Fibroblast of the aortic adventitia (primary cell): ENCODE measurements around the gene RBM12. TPM values are rescaled to one million over a fixed set of nuclear protein-coding genes. Genes with fewer than 3 reads are reported as not detected.
"Not testable (repeated sequence)": the region's sequence is repeated elsewhere in the genome, so short reads cannot be mapped to it uniquely, and the experiment has no call there.

ENCODE experiments used
- DNase-seq: peaks from one replicate; pipeline ENCODE4 v3.0.0-alpha.2; 2010; ENCODE audit warnings: low read depth
- H3K4me3 ChIP-seq: 2 replicates; pipeline ENCODE4 v1.5.1; 2011; ENCODE audit warnings: low read depth, mild to moderate bottlenecking, control low read depth, low read length, moderate library complexity
- total RNA-seq: library from RNA; depleted of rRNA; stranded (reverse); fragments of >200 nt; gene quantifications from 2 replicates; pipeline ENCODE4 v1.2.3, GENCODE V29; 2012; ENCODE audit warnings: low replicate concordance
- TF ChIP-seq, protein P1 (sequence below): IDR thresholded peaks from 2 replicates; pipeline ENCODE4 v1.5.1; 2011; ENCODE audit warnings: mild to moderate bottlenecking, low read length, control low read depth, inconsistent platforms; ENCODE audit not compliant: insufficient read depth

The RBM12 gene
- 49.0 and 65.4 TPM in 2 replicates for total RNA-seq

DNA sequence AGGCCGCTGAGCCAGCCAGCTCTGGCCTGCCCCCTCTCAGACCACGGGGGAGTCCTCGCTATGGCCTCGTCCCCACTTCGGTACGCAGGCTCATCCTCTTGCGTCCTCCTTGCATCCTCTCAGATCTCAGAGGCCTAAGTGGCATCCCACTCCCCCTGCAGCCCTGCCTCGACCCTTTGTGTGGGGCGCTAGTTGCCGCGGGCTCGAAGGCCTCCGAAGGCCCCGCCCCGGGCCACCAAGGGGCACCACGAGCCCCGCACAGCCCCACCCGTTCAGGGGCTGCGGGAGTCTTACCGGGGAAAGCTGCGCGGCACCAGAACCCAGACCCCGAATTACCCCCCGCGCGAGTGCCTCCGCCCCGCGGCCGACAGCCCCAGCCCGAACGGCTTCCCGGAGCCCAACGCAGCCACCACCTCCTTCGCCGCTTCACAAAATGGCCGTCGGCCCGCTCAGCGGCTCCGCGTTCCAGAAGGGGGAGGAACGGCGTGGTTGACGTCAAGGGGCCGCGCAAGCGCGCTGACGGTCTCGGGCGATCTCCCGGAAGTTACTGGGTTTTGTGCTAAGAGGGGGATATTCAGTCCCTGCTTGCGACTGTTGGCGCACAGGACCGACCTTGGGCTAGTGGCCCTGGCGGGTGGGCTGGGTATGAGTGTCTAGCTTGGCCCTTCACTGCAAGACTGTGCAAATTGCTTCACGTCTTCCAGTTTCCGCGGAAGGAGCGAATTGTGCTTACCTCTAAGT, at the start of gene RBM12, which contains the start of gene CPNE1:
Gene RBM12, minus strand, starts transcription at position 435 of the 741 bp plus-strand sequence. CDS start 9,578 bp downstream, outside the sequence.
Gene CPNE1, minus strand, starts transcription at position 435 of the 741 bp plus-strand sequence. CDS start 31,977 bp downstream, outside the sequence.
- peak within 1 kb of the TSS; percentile 99 for H3K4me3 ChIP-seq
- DNase-seq: peak; percentile 93
- TF ChIP-seq, protein P1, sequence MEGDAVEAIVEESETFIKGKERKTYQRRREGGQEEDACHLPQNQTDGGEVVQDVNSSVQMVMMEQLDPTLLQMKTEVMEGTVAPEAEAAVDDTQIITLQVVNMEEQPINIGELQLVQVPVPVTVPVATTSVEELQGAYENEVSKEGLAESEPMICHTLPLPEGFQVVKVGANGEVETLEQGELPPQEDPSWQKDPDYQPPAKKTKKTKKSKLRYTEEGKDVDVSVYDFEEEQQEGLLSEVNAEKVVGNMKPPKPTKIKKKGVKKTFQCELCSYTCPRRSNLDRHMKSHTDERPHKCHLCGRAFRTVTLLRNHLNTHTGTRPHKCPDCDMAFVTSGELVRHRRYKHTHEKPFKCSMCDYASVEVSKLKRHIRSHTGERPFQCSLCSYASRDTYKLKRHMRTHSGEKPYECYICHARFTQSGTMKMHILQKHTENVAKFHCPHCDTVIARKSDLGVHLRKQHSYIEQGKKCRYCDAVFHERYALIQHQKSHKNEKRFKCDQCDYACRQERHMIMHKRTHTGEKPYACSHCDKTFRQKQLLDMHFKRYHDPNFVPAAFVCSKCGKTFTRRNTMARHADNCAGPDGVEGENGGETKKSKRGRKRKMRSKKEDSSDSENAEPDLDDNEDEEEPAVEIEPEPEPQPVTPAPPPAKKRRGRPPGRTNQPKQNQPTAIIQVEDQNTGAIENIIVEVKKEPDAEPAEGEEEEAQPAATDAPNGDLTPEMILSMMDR: no peak

GRCh38 chr20:35714127-35714526, 49.4 kb upstream of the RBM12 start:
- DNase-seq: no peak
- H3K4me3 ChIP-seq: no peak overlapping the region
- TF ChIP-seq, protein P1: no peak

GRCh38 chr20:35713120-35713519, 48.4 kb upstream of the RBM12 start:
- not testable (repeated sequence) for DNase-seq, H3K4me3 ChIP-seq

GRCh38 chr20:35711588-35712209, 47.0 kb upstream of the RBM12 start:
- no peak overlapping the region for H3K4me3 ChIP-seq
- TF ChIP-seq, protein P1: no peak
- DNase-seq: no peak

GRCh38 chr20:35710884-35711587, 46.3 kb upstream of the RBM12 start:
- TF ChIP-seq, protein P1: no peak
- H3K4me3 ChIP-seq: no peak overlapping the region
- no peak for DNase-seq

- H3K4me3 ChIP-seq: no peak overlapping the region
- DNase-seq: no peak
- TF ChIP-seq, protein P1: no peak
Observed at GRCh38 chr20:35710039-35710438, 45.3 kb upstream of the RBM12 start.

DNA sequence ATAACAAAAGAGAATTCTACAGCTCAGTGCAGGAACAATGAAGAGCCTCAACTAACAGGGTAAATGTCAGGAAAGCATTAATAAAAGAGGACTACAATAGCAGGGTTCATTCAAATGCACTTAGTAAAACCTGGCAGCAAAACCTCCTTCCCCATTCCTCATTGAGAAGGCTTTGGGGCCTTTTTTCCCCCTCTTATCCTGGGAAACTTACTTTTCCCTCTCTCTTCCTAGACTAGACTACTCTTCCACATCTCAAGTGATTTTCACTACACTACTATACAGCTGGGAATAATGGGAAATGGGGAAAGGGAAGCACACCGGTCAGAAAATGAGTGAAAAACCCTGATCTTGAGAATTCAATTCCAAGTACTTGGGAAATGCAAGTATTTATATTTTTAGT, 44.6 kb upstream of the RBM12 start:
- no peak for DNase-seq

More for the DNA sequence above, 44.6 kb upstream of the RBM12 start:
- H3K4me3 ChIP-seq: no peak overlapping the region
- TF ChIP-seq, protein P1: no peak
